Liver (tissue), 3 donors: ENCODE measurements around the gene NIT1.

ENCODE experiments used
- EGR1 ChIP-seq, 2 donors: IDR thresholded peaks; 2 replicates each; pipeline ENCODE4 v1.6.1; 2016 to 2018; ENCODE audit warnings: antibody characterized with exemption in 2 of 2, low read depth in 2 of 2
- FOXA2 ChIP-seq: IDR thresholded peaks from 2 replicates; pipeline ENCODE4 v1.6.1; 2016; ENCODE audit warnings: antibody characterized with exemption
- GABPA ChIP-seq, 2 donors: IDR thresholded peaks in 1 of 2; conservative IDR thresholded peaks in 1 of 2; 2 replicates each; pipeline ENCODE4 v1.6.1; 2016; ENCODE audit warnings: antibody characterized with exemption in 2 of 2, mild to moderate bottlenecking in 1 of 2, moderate library complexity in 1 of 2
- HNF4G ChIP-seq: IDR thresholded peaks from 2 replicates; pipeline ENCODE4 v1.6.1; 2016; ENCODE audit warnings: antibody characterized with exemption
- NR2F2 ChIP-seq: IDR thresholded peaks from 2 replicates; pipeline ENCODE4 v1.6.1; 2016; ENCODE audit warnings: antibody characterized with exemption
- SP1 ChIP-seq: IDR thresholded peaks from 2 replicates; pipeline ENCODE4 v1.6.1; 2018; ENCODE audit warnings: antibody characterized with exemption, mild to moderate bottlenecking
- TAF1 ChIP-seq: conservative IDR thresholded peaks from 2 replicates; pipeline ENCODE4 v1.6.1; 2016; ENCODE audit warnings: antibody characterized with exemption, mild to moderate bottlenecking
- TF ChIP-seq, protein P1 (sequence below): fragments of 150-350 bp; IDR thresholded peaks from 2 replicates; pipeline ENCODE4 v1.5.1; 2017; ENCODE audit warnings: improper control_type of control experiment, low read depth, low read length; ENCODE audit not compliant: missing input control
- TF ChIP-seq, protein P2 (sequence below): IDR thresholded peaks from 2 replicates; pipeline ENCODE4 v1.6.1; 2016; ENCODE audit warnings: antibody characterized with exemption
- TF ChIP-seq, protein P3 (sequence below): IDR thresholded peaks from 2 replicates; pipeline ENCODE4 v1.6.1; 2016; ENCODE audit warnings: antibody characterized with exemption, mild to moderate bottlenecking
- TF ChIP-seq, protein P4 (sequence below): IDR thresholded peaks from 2 replicates; pipeline ENCODE4 v1.6.1; 2016; ENCODE audit warnings: antibody characterized with exemption
- donor health status: healthy.
- donor health status: healthy.

DNA sequence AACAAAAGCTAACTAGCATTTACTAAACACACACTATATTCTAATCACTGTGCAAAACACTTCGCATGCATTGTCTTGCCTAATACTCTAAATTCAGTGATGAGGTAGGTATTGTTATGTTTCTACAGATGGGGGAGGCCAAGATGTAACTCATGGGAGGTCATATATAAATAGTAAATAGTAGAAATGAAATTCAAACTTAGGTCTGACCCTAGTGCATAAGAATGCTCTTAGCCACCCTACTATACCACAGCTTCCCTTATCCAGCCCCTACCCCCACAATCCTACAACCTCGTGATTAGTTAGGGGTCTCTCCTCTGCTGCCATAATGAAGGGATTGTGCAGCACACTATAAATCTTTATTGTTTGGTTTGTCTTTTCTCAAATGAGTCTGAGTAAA lies 3.3 kb upstream of the NIT1 start:
- TF ChIP-seq, protein P1, sequence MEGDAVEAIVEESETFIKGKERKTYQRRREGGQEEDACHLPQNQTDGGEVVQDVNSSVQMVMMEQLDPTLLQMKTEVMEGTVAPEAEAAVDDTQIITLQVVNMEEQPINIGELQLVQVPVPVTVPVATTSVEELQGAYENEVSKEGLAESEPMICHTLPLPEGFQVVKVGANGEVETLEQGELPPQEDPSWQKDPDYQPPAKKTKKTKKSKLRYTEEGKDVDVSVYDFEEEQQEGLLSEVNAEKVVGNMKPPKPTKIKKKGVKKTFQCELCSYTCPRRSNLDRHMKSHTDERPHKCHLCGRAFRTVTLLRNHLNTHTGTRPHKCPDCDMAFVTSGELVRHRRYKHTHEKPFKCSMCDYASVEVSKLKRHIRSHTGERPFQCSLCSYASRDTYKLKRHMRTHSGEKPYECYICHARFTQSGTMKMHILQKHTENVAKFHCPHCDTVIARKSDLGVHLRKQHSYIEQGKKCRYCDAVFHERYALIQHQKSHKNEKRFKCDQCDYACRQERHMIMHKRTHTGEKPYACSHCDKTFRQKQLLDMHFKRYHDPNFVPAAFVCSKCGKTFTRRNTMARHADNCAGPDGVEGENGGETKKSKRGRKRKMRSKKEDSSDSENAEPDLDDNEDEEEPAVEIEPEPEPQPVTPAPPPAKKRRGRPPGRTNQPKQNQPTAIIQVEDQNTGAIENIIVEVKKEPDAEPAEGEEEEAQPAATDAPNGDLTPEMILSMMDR, result no peak
- TF ChIP-seq TAF1 (no peak), FOXA2 (no peak), GABPA (IDR thresholded peaks at IDR 0.05 in 1 of 2, conservative IDR thresholded peaks at IDR 0.05 in 1 of 2) (no peak), NR2F2 (no peak), SP1 (no peak), EGR1 (IDR thresholded peaks at IDR 0.05; ENCODE audit: low read depth in 2 of 2) (no peak), HNF4G (no peak)
- TF ChIP-seq, protein P2, sequence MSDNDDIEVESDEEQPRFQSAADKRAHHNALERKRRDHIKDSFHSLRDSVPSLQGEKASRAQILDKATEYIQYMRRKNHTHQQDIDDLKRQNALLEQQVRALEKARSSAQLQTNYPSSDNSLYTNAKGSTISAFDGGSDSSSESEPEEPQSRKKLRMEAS, result no peak
- TF ChIP-seq, protein P3, sequence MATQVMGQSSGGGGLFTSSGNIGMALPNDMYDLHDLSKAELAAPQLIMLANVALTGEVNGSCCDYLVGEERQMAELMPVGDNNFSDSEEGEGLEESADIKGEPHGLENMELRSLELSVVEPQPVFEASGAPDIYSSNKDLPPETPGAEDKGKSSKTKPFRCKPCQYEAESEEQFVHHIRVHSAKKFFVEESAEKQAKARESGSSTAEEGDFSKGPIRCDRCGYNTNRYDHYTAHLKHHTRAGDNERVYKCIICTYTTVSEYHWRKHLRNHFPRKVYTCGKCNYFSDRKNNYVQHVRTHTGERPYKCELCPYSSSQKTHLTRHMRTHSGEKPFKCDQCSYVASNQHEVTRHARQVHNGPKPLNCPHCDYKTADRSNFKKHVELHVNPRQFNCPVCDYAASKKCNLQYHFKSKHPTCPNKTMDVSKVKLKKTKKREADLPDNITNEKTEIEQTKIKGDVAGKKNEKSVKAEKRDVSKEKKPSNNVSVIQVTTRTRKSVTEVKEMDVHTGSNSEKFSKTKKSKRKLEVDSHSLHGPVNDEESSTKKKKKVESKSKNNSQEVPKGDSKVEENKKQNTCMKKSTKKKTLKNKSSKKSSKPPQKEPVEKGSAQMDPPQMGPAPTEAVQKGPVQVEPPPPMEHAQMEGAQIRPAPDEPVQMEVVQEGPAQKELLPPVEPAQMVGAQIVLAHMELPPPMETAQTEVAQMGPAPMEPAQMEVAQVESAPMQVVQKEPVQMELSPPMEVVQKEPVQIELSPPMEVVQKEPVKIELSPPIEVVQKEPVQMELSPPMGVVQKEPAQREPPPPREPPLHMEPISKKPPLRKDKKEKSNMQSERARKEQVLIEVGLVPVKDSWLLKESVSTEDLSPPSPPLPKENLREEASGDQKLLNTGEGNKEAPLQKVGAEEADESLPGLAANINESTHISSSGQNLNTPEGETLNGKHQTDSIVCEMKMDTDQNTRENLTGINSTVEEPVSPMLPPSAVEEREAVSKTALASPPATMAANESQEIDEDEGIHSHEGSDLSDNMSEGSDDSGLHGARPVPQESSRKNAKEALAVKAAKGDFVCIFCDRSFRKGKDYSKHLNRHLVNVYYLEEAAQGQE, result no peak
- TF ChIP-seq, protein P4, sequence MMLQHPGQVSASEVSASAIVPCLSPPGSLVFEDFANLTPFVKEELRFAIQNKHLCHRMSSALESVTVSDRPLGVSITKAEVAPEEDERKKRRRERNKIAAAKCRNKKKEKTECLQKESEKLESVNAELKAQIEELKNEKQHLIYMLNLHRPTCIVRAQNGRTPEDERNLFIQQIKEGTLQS, result no peak
